ENCODE measurements around the gene GPR143. TPM values are rescaled to one million over a fixed set of nuclear protein-coding genes. Genes with fewer than 3 reads are reported as not detected.
"Not testable (repeated sequence)": the region's sequence is repeated elsewhere in the genome, so short reads cannot be mapped to it uniquely, and the experiment has no call there.

Gene GPR143
- total RNA-seq, 2 experiments from 2014 or later = not detected

DNA sequence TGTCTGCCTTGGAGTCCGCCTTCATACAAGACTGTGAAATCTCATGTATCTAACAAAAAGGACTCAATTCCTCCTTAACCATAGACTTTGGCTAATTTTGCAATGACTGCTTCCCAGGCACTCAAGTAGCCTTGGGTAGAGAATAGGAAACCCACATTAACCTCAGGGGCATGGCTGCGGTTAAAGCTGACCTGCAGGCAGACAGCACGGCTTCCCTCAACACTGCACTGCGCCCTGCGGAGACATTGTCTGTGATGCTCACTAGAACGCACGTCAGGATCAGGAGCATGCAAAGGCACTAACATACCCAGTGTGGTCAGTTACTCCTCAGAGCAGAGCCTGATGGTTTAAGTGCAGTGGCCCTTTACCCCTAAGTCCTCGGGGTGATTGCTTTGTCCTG, 10.3 kb upstream of the GPR143 start:
- H3K4me1 ChIP-seq (ENCODE audit: insufficient read depth, low read length, poor library complexity, severe bottlenecking) = no peaks in the 10 kb centered on the region
- H3K4me2 ChIP-seq (ENCODE audit: low read length) = no peak overlapping the region
- no peak for TF ChIP-seq EZH2phosphoT487 (IDR thresholded peaks at IDR 0.05; ENCODE audit: borderline replicate concordance, low read depth, low read length)
- TF ChIP-seq, protein P1, sequence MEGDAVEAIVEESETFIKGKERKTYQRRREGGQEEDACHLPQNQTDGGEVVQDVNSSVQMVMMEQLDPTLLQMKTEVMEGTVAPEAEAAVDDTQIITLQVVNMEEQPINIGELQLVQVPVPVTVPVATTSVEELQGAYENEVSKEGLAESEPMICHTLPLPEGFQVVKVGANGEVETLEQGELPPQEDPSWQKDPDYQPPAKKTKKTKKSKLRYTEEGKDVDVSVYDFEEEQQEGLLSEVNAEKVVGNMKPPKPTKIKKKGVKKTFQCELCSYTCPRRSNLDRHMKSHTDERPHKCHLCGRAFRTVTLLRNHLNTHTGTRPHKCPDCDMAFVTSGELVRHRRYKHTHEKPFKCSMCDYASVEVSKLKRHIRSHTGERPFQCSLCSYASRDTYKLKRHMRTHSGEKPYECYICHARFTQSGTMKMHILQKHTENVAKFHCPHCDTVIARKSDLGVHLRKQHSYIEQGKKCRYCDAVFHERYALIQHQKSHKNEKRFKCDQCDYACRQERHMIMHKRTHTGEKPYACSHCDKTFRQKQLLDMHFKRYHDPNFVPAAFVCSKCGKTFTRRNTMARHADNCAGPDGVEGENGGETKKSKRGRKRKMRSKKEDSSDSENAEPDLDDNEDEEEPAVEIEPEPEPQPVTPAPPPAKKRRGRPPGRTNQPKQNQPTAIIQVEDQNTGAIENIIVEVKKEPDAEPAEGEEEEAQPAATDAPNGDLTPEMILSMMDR (conservative IDR thresholded peaks at IDR 0.05; ENCODE audit: low read length) = no peak
- ChIA-PET POLR2A (interaction anchor here (0.6 kb wide), 3 partner anchors 23 to 182 kb away, joined by 3 read pairs; no protein-coding TSS in a partner anchor), CTCF (ENCODE audit: unreplicated experiment) (no interaction called here)
- BruUV-seq (replicated peaks) = no TSS peak
- no peak for DNase-seq (ENCODE audit: low spot score)
- intact Hi-C loops (cut with micrococcal nuclease; ENCODE audit: unreplicated experiment) = no loop called here
- H3K9me2 ChIP-seq (ENCODE audit: insufficient read depth, low read length) = no peaks in the 10 kb centered on the region
- no peak overlapping the region for H3K27ac ChIP-seq (ENCODE audit: low read depth, low read length, poor library complexity, severe bottlenecking)
- no peak overlapping the region for H3K4me3 ChIP-seq (ENCODE audit: low read depth, low read length, poor library complexity, severe bottlenecking)
- H4K20me1 ChIP-seq (ENCODE audit: insufficient read depth, low read length) = no peaks in the 10 kb centered on the region
- no peak overlapping the region for H2AFZ ChIP-seq (ENCODE audit: low read length)
- no peaks in the 10 kb centered on the region for H3K36me3 ChIP-seq (ENCODE audit: insufficient read depth, low read length)
- no peaks in the 10 kb centered on the region for H3K79me2 ChIP-seq (ENCODE audit: insufficient read depth, low read depth, low read length)
- H3K9me3 ChIP-seq (ENCODE audit: low read length) = no peaks in the 10 kb centered on the region

DNA sequence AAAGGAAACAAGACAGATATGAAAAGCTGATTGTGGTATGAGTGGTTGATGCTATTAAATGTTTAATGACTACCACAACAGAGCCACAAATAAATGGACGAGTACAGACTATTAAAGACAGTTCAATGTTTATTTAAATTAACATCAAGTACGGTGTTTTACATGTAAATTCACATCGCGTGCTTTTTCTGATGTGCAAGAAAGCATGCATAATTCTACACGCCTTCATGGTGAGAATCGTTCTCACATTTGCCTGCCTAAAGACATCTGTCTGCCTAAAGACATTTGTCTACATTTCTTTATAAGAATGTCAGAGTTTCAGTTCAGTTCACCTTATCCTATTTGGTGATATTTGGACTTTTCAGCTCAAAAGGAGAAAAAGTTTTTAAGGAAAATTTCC, 7.3 kb upstream of the GPR143 start:
- POLR2A ChIA-PET = no interaction called here
- H3K27ac ChIP-seq (ENCODE audit: low read depth, low read length, poor library complexity, severe bottlenecking) = no peak overlapping the region
- TF ChIP-seq EZH2phosphoT487 (IDR thresholded peaks at IDR 0.05; ENCODE audit: borderline replicate concordance, low read depth, low read length) = no peak
- TF ChIP-seq, protein P1 (conservative IDR thresholded peaks at IDR 0.05; ENCODE audit: low read length) = no peak
- no peak overlapping the region for H3K4me2 ChIP-seq (ENCODE audit: low read length)
- intact Hi-C loops (cut with micrococcal nuclease; ENCODE audit: unreplicated experiment) = no loop called here
- no peaks in the 10 kb centered on the region for H4K20me1 ChIP-seq (ENCODE audit: insufficient read depth, low read length)
- no peaks in the 10 kb centered on the region for H3K79me2 ChIP-seq (ENCODE audit: insufficient read depth, low read depth, low read length)
- CTCF ChIA-PET (ENCODE audit: unreplicated experiment) = no interaction called here
- no peaks in the 10 kb centered on the region for H3K9me2 ChIP-seq (ENCODE audit: insufficient read depth, low read length)
- no peak overlapping the region for H2AFZ ChIP-seq (ENCODE audit: low read length)
- no peak for DNase-seq (ENCODE audit: low spot score)
- H3K36me3 ChIP-seq (ENCODE audit: insufficient read depth, low read length) = no peaks in the 10 kb centered on the region
- H3K4me1 ChIP-seq (ENCODE audit: insufficient read depth, low read length, poor library complexity, severe bottlenecking) = peaks cover 6% of the 10 kb centered on the region
- no peaks in the 10 kb centered on the region for H3K9me3 ChIP-seq (ENCODE audit: low read length)
- BruUV-seq (replicated peaks) = no TSS peak
- no peak overlapping the region for H3K4me3 ChIP-seq (ENCODE audit: low read depth, low read length, poor library complexity, severe bottlenecking)

- H3K27ac ChIP-seq (ENCODE audit: low read depth, low read length, poor library complexity, severe bottlenecking) = no peak overlapping the region
- BruUV-seq (replicated peaks) = no TSS peak
- POLR2A ChIA-PET = no interaction called here
- no peaks in the 10 kb centered on the region for H4K20me1 ChIP-seq (ENCODE audit: insufficient read depth, low read length)
- no peaks in the 10 kb centered on the region for H3K79me2 ChIP-seq (ENCODE audit: insufficient read depth, low read depth, low read length)
- no peaks in the 10 kb centered on the region for H3K36me3 ChIP-seq (ENCODE audit: insufficient read depth, low read length)
- CTCF ChIA-PET (ENCODE audit: unreplicated experiment) = no interaction called here
- no peak overlapping the region for H3K4me3 ChIP-seq (ENCODE audit: low read depth, low read length, poor library complexity, severe bottlenecking)
- no peak for DNase-seq (ENCODE audit: low spot score)
- peaks cover 15% of the 10 kb centered on the region for H3K4me1 ChIP-seq (ENCODE audit: insufficient read depth, low read length, poor library complexity, severe bottlenecking)
- no peak overlapping the region for H2AFZ ChIP-seq (ENCODE audit: low read length)
- H3K4me2 ChIP-seq (ENCODE audit: low read length) = no peak overlapping the region
- H3K9me3 ChIP-seq (ENCODE audit: low read length) = no peaks in the 10 kb centered on the region
- TF ChIP-seq, protein P1 (conservative IDR thresholded peaks at IDR 0.05; ENCODE audit: low read length) = no peak
- TF ChIP-seq EZH2phosphoT487 (IDR thresholded peaks at IDR 0.05; ENCODE audit: borderline replicate concordance, low read depth, low read length) = no peak
- no peaks in the 10 kb centered on the region for H3K9me2 ChIP-seq (ENCODE audit: insufficient read depth, low read length)
- intact Hi-C loops (cut with micrococcal nuclease; ENCODE audit: unreplicated experiment) = no loop called here
Measured at GRCh38 chrX:9770319-9770718, 4.7 kb upstream of the GPR143 start.

DNA sequence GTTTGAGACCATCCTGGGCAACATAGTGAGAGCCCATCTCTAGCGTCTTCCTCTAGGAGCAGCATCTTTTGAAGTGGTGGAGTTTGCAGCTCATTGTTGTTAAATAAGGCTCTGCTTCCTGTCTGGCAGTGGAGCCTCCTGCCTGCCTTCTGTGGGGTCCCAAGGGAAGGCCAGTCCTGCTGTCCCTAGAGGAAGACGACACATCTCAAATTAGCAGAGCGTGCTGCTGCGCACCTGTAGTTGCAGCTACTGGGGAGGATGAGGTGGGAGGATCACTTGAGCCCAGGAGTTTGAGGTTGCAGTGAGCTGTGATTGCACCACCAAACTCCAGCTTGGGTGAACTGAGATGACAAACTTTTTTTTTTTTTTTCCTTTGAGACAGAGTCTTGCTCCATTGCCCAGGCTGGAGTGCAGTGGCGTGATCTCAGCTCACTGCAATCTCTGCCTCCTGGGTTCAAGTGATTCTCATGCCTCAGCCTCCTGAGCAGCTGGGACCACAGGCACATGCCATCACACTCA, 2.7 kb upstream of the GPR143 start:
- H3K4me2 ChIP-seq (ENCODE audit: low read length) = peak overlapping the region; percentile 36
- H3K36me3 ChIP-seq (ENCODE audit: insufficient read depth, low read length); H3K9me2 ChIP-seq (ENCODE audit: insufficient read depth, low read length); H3K4me3 ChIP-seq (ENCODE audit: low read depth, low read length, poor library complexity, severe bottlenecking); H2AFZ ChIP-seq (ENCODE audit: low read length); BruUV-seq (replicated peaks); H3K9me3 ChIP-seq (ENCODE audit: low read length); H3K79me2 ChIP-seq (ENCODE audit: insufficient read depth, low read depth, low read length); H3K27ac ChIP-seq (ENCODE audit: low read depth, low read length, poor library complexity, severe bottlenecking); CTCF ChIA-PET (ENCODE audit: unreplicated experiment); H4K20me1 ChIP-seq (ENCODE audit: insufficient read depth, low read length); intact Hi-C loops (cut with micrococcal nuclease; ENCODE audit: unreplicated experiment): not testable (repeated sequence)
- peak; percentile 41 for DNase-seq (ENCODE audit: low spot score)
- H3K4me1 ChIP-seq (ENCODE audit: insufficient read depth, low read length, poor library complexity, severe bottlenecking) = peaks cover 15% of the 10 kb centered on the region
- POLR2A ChIA-PET = interaction anchor here (0.6 kb wide), 1 partner anchor 834 kb away, joined by 3 read pairs; no protein-coding TSS in a partner anchor
